ENCODE data around the gene KANSL2.

Gene KANSL2

DNA sequence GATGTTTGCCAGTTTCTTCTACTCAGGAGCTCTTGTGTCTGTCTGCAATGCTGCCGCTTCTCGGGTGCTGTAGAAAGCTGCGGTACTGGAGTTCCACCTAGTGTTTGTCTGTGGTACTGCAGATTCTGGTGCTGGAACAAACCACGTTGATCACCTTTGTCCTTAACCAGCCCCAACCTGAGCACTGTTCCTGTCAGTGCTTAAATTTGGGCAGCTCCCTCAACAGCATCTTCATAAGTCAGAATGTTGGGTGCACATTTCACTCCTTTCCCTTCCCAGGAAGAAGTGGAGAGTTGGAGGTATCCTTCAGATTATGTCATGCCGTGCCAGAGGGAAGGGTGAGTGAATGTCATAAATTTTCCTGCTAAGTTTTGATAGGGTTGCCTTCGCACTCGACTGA, 63.5 kb downstream of the KANSL2 start:
- Histone ChIP-seq H3K27me3 (ENCODE audit: insufficient read depth, low read length, poor library complexity) (peaks cover 3% of the 10 kb centered on the region), H3K4me1 (ENCODE audit: insufficient read depth, low read length) (no peaks in the 10 kb centered on the region), H3K4me2 (ENCODE audit: insufficient read depth, low read length) (no peak overlapping the region), H3K27ac (ENCODE audit: low read length) (no peak overlapping the region), H4K20me1 (ENCODE audit: insufficient read depth, low read length) (no peaks in the 10 kb centered on the region), H2AFZ (ENCODE audit: low read depth, low read length) (no peak overlapping the region), H3K9me3 (ENCODE audit: insufficient read depth, low read length, severe bottlenecking) (peaks cover 5% of the 10 kb centered on the region), H3K9ac (ENCODE audit: low read depth, low read length) (no peak overlapping the region), H3K79me2 (ENCODE audit: insufficient read depth, low read length) (no peaks in the 10 kb centered on the region), H3K4me3 (ENCODE audit: low read depth in 1 of 2, low read length in 2 of 2) (no peak overlapping the region), H3K36me3 (ENCODE audit: insufficient read depth, low read length) (no peaks in the 10 kb centered on the region)
- TF ChIP-seq EZH2 (IDR thresholded peaks at IDR 0.05; ENCODE audit: borderline replicate concordance, low read depth, low read length, severe bottlenecking) (no peak), CTCF (IDR thresholded peaks at IDR 0.05; ENCODE audit: borderline replicate concordance, extremely low read depth, low read length, poor library complexity, severe bottlenecking) (peak; percentile 98)
- ATAC-seq (ENCODE audit: insufficient read depth, low read depth): peak; percentile 95
- peak; percentile 75 for DNase-seq

- no peak overlapping the region for H3K9ac ChIP-seq (ENCODE audit: low read depth, low read length)
- peaks cover 13% of the 10 kb centered on the region for H3K9me3 ChIP-seq (ENCODE audit: insufficient read depth, low read length, severe bottlenecking)
- no peaks in the 10 kb centered on the region for H4K20me1 ChIP-seq (ENCODE audit: insufficient read depth, low read length)
- H3K36me3 ChIP-seq (ENCODE audit: insufficient read depth, low read length): no peaks in the 10 kb centered on the region
- DNase-seq (peak; percentile 24), ATAC-seq (ENCODE audit: insufficient read depth, low read depth) (peak; percentile 59; the same call in 2 of the 3 replicates)
- H2AFZ ChIP-seq (ENCODE audit: low read depth, low read length): no peak overlapping the region
- no peak overlapping the region for H3K4me3 ChIP-seq (ENCODE audit: low read depth in 1 of 2, low read length in 2 of 2)
- H3K79me2 ChIP-seq (ENCODE audit: insufficient read depth, low read length): no peaks in the 10 kb centered on the region
- peaks cover 3% of the 10 kb centered on the region for H3K27me3 ChIP-seq (ENCODE audit: insufficient read depth, low read length, poor library complexity)
- TF ChIP-seq CTCF (IDR thresholded peaks at IDR 0.05; ENCODE audit: borderline replicate concordance, extremely low read depth, low read length, poor library complexity, severe bottlenecking): no peak
- no peak for TF ChIP-seq EZH2 (IDR thresholded peaks at IDR 0.05; ENCODE audit: borderline replicate concordance, low read depth, low read length, severe bottlenecking)
- no peaks in the 10 kb centered on the region for H3K4me1 ChIP-seq (ENCODE audit: insufficient read depth, low read length)
- no peak overlapping the region for H3K27ac ChIP-seq (ENCODE audit: low read length)
- H3K4me2 ChIP-seq (ENCODE audit: insufficient read depth, low read length): no peak overlapping the region
These were observed 66.4 kb downstream of the KANSL2 start for GRCh38 chr12:48615681-48616080.

- Histone ChIP-seq H3K4me2 (ENCODE audit: insufficient read depth, low read length) (no peak overlapping the region), H3K27ac (ENCODE audit: low read length) (no peak overlapping the region), H3K9ac (ENCODE audit: low read depth, low read length) (no peak overlapping the region), H3K9me3 (ENCODE audit: insufficient read depth, low read length, severe bottlenecking) (peaks cover 13% of the 10 kb centered on the region), H3K36me3 (ENCODE audit: insufficient read depth, low read length) (no peaks in the 10 kb centered on the region), H3K4me3 (ENCODE audit: low read depth in 1 of 2, low read length in 2 of 2) (no peak overlapping the region), H3K79me2 (ENCODE audit: insufficient read depth, low read length) (no peaks in the 10 kb centered on the region), H3K4me1 (ENCODE audit: insufficient read depth, low read length) (no peaks in the 10 kb centered on the region), H4K20me1 (ENCODE audit: insufficient read depth, low read length) (no peaks in the 10 kb centered on the region), H3K27me3 (ENCODE audit: insufficient read depth, low read length, poor library complexity) (peaks cover 2% of the 10 kb centered on the region), H2AFZ (ENCODE audit: low read depth, low read length) (no peak overlapping the region)
- ATAC-seq (ENCODE audit: insufficient read depth, low read depth) (no peak), DNase-seq (no peak)
- TF ChIP-seq EZH2 (IDR thresholded peaks at IDR 0.05; ENCODE audit: borderline replicate concordance, low read depth, low read length, severe bottlenecking): no peak
These were observed 68.7 kb downstream of the KANSL2 start for GRCh38 chr12:48613321-48613720.
